GM19351 (cell line): ENCODE data around the gene ARL16.

Source experiments
- ATAC-seq: cut with Tn5 transposase; IDR thresholded peaks from one replicate; pipeline ENCODE4 v1.9.1; 2021; ENCODE audit warnings: mild to moderate bottlenecking, moderate library complexity; ENCODE audit not compliant: unreplicated experiment

ARL16 gene

GRCh38 chr17:81683584-81684441 lies at the start of gene ARL16, which contains the start of gene HGS:
ARL16 (minus strand) TSS chr17:81683797; CDS start chr17:81683753, 44 bp downstream.
HGS (plus strand) TSS chr17:81684011; CDS start chr17:81684067, 56 bp downstream.
- peak; percentile 94 for ATAC-seq

- no peak for ATAC-seq
Observed at GRCh38 chr17:81727324-81728031, 43.9 kb upstream of the ARL16 start.

- no peak for ATAC-seq
Observed at GRCh38 chr17:81726004-81726403, 42.4 kb upstream of the ARL16 start.

- ATAC-seq, result no peak
Observed at GRCh38 chr17:81725439-81725838, 41.8 kb upstream of the ARL16 start.

- no peak for ATAC-seq
Observed at GRCh38 chr17:81723651-81724209, 40.1 kb upstream of the ARL16 start.

- no peak for ATAC-seq
Observed at GRCh38 chr17:81722184-81723120, 38.9 kb upstream of the ARL16 start.

- no peak for ATAC-seq
Observed at GRCh38 chr17:81720267-81721071, 36.9 kb upstream of the ARL16 start.

GRCh38 chr17:81719410-81720266 lies 36.0 kb upstream of the ARL16 start:
- ATAC-seq, result no peak

GRCh38 chr17:81717766-81718089 lies 34.1 kb upstream of the ARL16 start:
- no peak for ATAC-seq

GRCh38 chr17:81717049-81717765 lies 33.6 kb upstream of the ARL16 start:
- no peak for ATAC-seq

- no peak for ATAC-seq
Observed at GRCh38 chr17:81716674-81716996, 33.0 kb upstream of the ARL16 start.

- no peak for ATAC-seq
Observed at GRCh38 chr17:81715872-81716673, 32.5 kb upstream of the ARL16 start.

GRCh38 chr17:81715107-81715871 lies 31.7 kb upstream of the ARL16 start:
- ATAC-seq, result no peak

GRCh38 chr17:81714412-81715106 lies 31.0 kb upstream of the ARL16 start:
- ATAC-seq, result no peak

GRCh38 chr17:81713556-81714411 lies 30.2 kb upstream of the ARL16 start:
- no peak for ATAC-seq
